ENCODE data around the gene SPATS1. TPM values are rescaled to one million over a fixed set of nuclear protein-coding genes. Genes with fewer than 3 reads are reported as not detected.
"Not testable (repeated sequence)": the region's sequence is repeated elsewhere in the genome, so short reads cannot be mapped to it uniquely, and the experiment has no call there.

The SPATS1 gene
- polyA plus RNA-seq, 3 donors from 2014 or later, result not detected

DNA sequence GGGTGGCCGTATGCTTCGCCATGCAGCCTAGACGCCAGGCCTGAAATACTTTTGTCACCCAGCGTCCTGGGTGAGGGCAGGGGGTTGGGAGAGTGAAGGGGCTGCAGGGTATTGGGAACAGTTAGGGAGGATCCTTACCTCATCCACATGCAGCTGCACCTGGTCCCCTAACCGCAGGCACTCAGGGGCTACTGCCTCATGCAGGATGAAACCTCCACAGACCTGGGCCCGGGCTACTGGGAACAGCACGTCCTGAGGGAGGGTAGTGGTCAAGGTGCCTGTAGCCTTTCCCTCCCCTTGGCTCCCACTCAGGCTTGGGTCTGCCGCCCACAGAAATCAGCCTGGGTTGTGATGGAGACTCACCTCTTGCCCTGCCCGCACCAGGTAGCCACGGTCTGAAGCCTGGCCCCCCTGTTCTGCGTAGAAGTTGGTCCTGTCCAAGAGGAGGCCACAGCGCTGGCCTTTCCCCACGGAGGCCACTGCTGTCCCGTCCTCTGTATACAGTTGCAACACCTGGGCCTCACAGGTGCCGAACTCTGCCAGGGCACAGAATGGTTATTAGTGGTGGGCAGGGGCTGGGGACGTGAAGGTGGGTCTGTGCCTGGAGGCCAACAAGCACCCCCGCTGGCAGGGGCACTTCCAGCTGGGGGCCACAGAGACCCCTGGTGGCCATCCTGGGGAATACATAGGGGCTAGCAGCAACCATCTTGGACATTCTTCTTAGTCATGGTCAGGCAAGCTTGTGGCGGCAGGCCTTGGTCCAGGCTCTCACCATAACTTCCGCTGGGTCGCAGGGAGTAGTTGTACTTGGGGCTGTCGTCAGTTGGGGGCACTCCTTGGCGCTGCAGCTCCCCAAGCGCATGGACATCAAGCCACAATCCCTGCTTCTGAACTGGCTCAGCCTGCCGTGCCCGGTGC lies 37.9 kb upstream of the SPATS1 start:
- H3K27ac Mint-ChIP-seq, result no peak overlapping the region
- H3K9me3 Mint-ChIP-seq, result no peaks in the 10 kb centered on the region
- H3K4me3 Mint-ChIP-seq, result no peak overlapping the region
- H3K27me3 Mint-ChIP-seq (ENCODE audit: low read depth in 3 of 3), result peaks cover 0 to 5% (median 2%) of the 10 kb centered on the region in 3 donors
- H3K4me1 Mint-ChIP-seq, result no peaks in the 10 kb centered on the region
- peak; percentile 34 to 46 (median 41) for DNase-seq
- H3K36me3 Mint-ChIP-seq, result peaks cover 5 to 31% (median 13%) of the 10 kb centered on the region in 3 donors

DNA sequence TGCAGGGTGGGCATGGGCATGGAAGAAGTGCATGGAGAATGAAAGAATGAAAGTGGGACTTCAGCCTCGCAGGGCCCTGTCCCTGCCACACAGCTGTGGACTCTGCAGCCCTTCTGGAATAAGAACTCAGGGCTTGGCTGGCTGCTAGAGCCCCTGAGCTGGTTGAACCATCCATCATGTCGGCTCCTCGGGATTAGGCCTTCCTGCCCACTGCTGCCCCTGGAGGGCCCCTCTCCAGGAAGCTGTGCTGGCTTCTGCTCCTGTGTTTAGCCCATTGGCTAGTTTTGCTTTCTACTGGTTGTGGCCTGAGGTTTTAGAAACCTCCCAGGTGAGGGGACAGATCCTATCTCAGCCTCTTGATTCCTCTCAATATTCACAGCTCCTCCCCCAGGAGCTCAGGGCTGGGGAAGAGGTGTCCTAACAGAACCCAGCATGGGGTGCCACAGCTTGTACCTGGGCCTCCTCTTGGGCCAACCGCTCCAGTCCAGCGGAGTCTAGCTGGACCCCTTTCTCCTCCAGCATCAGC lies 37.2 kb upstream of the SPATS1 start:
- peaks cover 12 to 32% (median 20%) of the 10 kb centered on the region in 3 donors for H3K36me3 Mint-ChIP-seq
- H3K4me3 Mint-ChIP-seq, result no peak overlapping the region
- no peak overlapping the region for H3K27ac Mint-ChIP-seq
- H3K4me1 Mint-ChIP-seq, result no peaks in the 10 kb centered on the region
- H3K9me3 Mint-ChIP-seq, result no peaks in the 10 kb centered on the region
- no peak for DNase-seq
- peaks cover 0 to 6% (median 0%) of the 10 kb centered on the region in 3 donors for H3K27me3 Mint-ChIP-seq (ENCODE audit: low read depth in 3 of 3)

DNA sequence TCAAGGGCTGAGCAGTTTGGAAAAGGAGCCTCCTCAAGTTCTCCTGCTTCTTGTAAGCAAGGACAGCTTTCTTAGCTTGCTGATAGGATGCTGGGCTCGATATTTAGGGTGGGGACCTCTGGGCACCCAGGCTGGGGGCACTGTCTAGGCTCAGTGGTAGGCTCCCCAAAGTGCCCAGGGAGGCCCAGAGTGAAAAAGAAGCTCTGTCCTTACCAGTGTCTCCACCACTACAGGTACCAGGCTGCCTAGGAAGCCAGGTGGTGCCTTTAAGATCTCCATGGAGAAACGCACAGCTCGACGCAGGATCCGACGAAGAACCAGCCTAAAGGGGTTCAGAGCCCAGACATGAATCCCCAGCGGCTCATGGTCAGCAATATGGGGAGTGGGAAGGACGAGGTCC lies 35.7 kb upstream of the SPATS1 start:
- Mint-ChIP-seq H3K27me3 (ENCODE audit: low read depth in 3 of 3) (peaks cover 0 to 8% (median 0%) of the 10 kb centered on the region in 3 donors), H3K36me3 (peaks cover 7 to 23% (median 15%) of the 10 kb centered on the region in 3 donors)

DNA sequence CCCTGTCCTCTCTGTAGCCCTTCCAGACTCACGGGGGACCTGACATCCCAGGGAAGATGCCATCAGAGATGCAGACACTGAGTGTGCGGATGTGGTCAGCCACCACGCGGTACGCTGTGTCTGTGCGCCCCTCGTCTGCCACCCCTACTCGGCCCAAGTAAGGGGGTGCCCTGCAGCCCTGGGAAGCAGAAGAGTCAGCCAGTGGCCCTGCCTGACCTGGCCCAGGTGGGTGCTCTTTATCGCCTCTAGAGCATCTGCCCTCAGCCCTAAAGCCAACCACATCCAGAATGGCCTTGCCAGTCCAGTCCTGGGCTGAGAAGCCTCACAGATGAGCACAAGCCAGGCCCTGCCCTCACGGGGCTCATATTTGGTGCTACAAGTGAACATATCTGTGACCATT lies 35.2 kb upstream of the SPATS1 start:
- peaks cover 9 to 14% of the 10 kb centered on the region in 2 donors for H3K4me1 Mint-ChIP-seq
- H3K27ac Mint-ChIP-seq, result no peak overlapping the region
- peaks cover 7 to 21% (median 11%) of the 10 kb centered on the region in 3 donors for H3K36me3 Mint-ChIP-seq
- H3K27me3 Mint-ChIP-seq (ENCODE audit: low read depth in 3 of 3), result peaks cover 0 to 6% (median 0%) of the 10 kb centered on the region in 3 donors
- H3K9me3 Mint-ChIP-seq, result no peaks in the 10 kb centered on the region
- no peak for DNase-seq
- H3K4me3 Mint-ChIP-seq, result no peak overlapping the region

More for the DNA sequence above, 35.7 kb upstream of the SPATS1 start:
- no peak for DNase-seq
- H3K9me3 Mint-ChIP-seq, result no peaks in the 10 kb centered on the region
- peaks cover 3 to 9% of the 10 kb centered on the region in 2 donors for H3K4me1 Mint-ChIP-seq
- H3K27ac Mint-ChIP-seq, result no peak overlapping the region
- H3K4me3 Mint-ChIP-seq, result no peak overlapping the region

- Mint-ChIP-seq H3K27ac (no peak overlapping the region), H3K36me3 (peaks cover 7 to 21% (median 11%) of the 10 kb centered on the region in 3 donors), H3K4me1 (peaks cover 22 to 27% of the 10 kb centered on the region in 2 donors), H3K4me3 (no peak overlapping the region), H3K9me3 (no peaks in the 10 kb centered on the region), H3K27me3 (ENCODE audit: low read depth in 3 of 3) (peaks cover 1 to 8% (median 5%) of the 10 kb centered on the region in 3 donors)
- no peak for DNase-seq
These were observed 33.4 kb upstream of the SPATS1 start for GRCh38 chr6:44309092-44309491.

DNA sequence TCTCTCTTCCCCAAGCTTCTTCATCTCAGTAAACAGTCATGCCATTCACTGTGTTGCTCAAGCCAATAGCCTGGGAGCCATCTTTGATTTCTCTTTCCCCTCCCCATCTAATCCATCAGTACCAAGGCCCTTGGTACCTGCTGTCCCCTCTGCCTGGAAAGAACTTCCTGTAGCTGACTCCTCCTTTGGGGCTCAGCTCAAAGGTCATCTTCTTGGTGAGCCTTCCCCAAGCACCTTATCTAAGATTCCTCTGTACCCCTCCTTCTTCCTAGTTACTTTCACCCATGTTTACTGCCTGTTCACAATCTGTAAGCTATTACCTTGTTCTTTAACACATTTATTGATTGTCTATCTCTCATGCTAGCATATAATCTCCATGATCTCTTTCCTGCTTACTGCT lies 32.8 kb upstream of the SPATS1 start:
- Mint-ChIP-seq H3K9me3 (no peaks in the 10 kb centered on the region), H3K27me3 (ENCODE audit: low read depth in 3 of 3) (peaks cover 1 to 8% (median 5%) of the 10 kb centered on the region in 3 donors), H3K36me3 (peaks cover 7 to 21% (median 11%) of the 10 kb centered on the region in 3 donors), H3K4me3 (no peak overlapping the region), H3K4me1 (peaks cover 22 to 27% of the 10 kb centered on the region in 2 donors), H3K27ac (peak overlapping the region in 1 of 6 donors; percentile 1)
- no peak for DNase-seq

DNA sequence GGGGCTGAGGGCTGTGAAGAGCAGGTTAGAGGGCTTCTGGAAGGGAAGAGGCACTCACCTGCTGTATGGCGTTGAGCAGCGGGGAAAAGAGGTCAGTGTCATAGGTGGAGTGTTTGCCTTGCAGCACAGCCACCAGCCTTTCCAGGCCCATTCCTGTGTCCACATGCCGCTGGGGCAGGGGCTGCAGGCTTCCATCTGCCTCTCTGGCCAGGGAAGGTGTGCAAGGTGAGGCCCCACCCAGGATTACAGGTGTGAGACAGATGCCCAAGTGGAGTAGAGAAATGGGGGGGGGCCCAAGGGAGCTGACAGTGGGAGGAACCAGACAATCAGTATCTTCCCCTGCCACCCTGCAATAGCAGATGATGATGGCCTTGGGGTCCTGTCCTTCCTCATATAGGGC lies 32.2 kb upstream of the SPATS1 start:
- no peak for DNase-seq
- Mint-ChIP-seq H3K27me3 (ENCODE audit: low read depth in 3 of 3) (peaks cover 1 to 8% (median 5%) of the 10 kb centered on the region in 3 donors), H3K4me1 (peaks cover 22 to 27% of the 10 kb centered on the region in 2 donors), H3K4me3 (no peak overlapping the region), H3K36me3 (peaks cover 7 to 21% (median 11%) of the 10 kb centered on the region in 3 donors), H3K9me3 (no peaks in the 10 kb centered on the region), H3K27ac (no peak overlapping the region)

DNA sequence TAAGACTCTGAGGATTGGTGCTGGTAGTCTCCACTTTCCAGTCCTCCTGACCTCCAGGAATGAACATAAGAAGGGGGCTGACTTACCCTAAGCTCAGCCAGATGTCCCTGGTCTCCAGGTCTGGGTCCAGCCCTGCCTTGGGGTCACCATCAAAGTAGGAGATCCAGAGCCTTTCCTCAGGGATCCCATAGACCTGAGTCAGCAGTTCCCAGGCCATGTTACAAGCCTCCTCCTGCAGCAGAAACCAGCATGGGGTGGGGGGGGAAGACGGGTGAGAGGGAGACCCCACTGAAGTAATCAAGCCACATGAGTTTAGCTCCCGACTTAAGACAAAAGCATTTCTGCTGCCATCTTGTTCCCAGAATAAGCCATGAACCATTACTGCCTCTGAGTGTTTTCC lies 31.1 kb upstream of the SPATS1 start:
- Mint-ChIP-seq H3K4me3 (peak overlapping the region in 4 of 5 donors; percentile 96 to 98 (median 97)), H3K27me3 (ENCODE audit: low read depth in 3 of 3) (peaks cover 1 to 8% (median 5%) of the 10 kb centered on the region in 3 donors), H3K36me3 (peaks cover 7 to 16% (median 11%) of the 10 kb centered on the region in 3 donors), H3K4me1 (peaks cover 22 to 27% of the 10 kb centered on the region in 2 donors), H3K27ac (peak overlapping the region in 1 of 6 donors; percentile 94), H3K9me3 (no peaks in the 10 kb centered on the region)
- no peak for DNase-seq

DNA sequence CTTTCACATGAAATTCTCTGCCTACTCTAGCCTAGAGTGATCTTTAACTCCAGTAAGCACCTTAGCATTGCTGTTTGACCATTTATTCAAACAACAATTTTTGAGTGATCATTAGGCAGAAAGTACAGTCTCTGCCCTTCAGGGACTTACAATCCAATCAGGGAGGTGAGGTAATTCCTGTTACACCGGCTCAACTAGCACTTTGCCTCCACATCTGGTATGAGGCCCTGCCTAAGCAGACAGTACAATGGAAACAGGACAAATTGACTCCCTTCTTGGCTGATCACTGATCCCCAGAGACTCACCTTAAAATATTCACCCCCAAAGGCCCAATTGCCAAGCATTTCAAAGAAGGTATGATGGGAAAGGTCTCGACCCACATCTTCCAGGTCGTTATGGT lies 30.7 kb upstream of the SPATS1 start:
- Mint-ChIP-seq H3K27me3 (ENCODE audit: low read depth in 3 of 3) (peaks cover 1 to 8% (median 5%) of the 10 kb centered on the region in 3 donors), H3K4me1 (peaks cover 22 to 27% of the 10 kb centered on the region in 2 donors), H3K36me3 (peaks cover 7 to 16% (median 11%) of the 10 kb centered on the region in 3 donors), H3K9me3 (no peaks in the 10 kb centered on the region), H3K4me3 (peak overlapping the region; percentile 96 to 99 (median 97)), H3K27ac (peak overlapping the region in 5 of 6 donors; percentile 16 to 94 (median 55))
- DNase-seq, result no peak

DNA sequence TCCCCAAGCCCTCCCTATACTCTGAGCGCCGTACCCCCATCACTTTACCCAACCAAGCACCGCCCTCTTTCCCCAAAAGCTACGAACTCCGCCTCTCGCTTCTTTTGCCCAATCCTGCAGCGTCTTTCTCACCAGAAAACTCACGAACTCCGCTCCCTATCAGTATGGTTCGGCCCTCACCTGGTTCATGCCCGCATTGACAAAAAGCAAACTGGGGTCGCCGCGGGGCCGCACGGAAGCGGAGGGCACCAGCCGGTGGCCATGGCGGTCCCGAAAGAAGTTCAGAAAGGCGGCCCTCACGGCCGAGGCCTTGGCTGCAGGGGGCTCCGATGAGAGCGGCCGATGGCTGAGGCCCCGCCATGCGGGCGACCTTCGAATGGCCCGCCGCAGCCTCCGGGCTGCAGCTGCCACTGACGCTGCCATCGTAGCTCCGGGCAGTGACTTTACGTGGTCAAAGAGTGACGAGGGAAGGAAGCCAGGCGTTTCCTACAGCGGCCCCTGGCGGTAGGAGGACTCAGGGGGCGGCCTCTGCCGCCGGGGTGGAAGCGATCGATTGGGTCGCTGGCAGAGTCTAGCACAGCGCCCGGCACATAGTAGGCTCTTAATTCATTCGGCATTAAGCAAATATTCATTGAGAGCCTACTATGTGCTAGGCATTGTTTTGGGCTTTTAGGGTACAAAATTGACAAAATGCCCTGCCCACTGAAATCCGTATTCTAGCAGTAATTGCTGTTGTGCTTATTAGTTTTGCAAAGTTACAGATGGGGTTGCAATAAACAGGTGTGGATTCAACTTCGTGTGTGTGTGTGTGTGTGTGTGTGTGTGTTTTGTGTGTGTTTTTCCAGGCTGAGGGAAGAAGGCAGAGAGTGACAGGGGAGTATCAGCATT lies 29.3 kb upstream of the SPATS1 start, which contains the start of gene AARS2:
Gene AARS2, minus strand, starts transcription at position 447 of the 888 bp plus-strand sequence. Its CDS starts 24 bp downstream, at position 423.
- H3K27ac Mint-ChIP-seq, result peak within 1 kb of the TSS; percentile 86 to 94 (median 93)
- peak; percentile 86 to 89 (median 86) for DNase-seq
- peaks cover 22 to 27% of the 10 kb centered on the region in 2 donors for H3K4me1 Mint-ChIP-seq
- H3K27me3 Mint-ChIP-seq (ENCODE audit: low read depth in 3 of 3), result peaks cover 1 to 10% (median 5%) of the 10 kb centered on the region in 3 donors
- peak within 1 kb of the TSS; percentile 96 to 99 (median 97) for H3K4me3 Mint-ChIP-seq
- H3K36me3 Mint-ChIP-seq, result peaks cover 7 to 10% (median 7%) of the 10 kb centered on the region in 3 donors
- H3K9me3 Mint-ChIP-seq, result no peaks in the 10 kb centered on the region

- not testable (repeated sequence) for H3K4me3 Mint-ChIP-seq, DNase-seq, H3K36me3 Mint-ChIP-seq, H3K27ac Mint-ChIP-seq, H3K9me3 Mint-ChIP-seq
- Mint-ChIP-seq H3K27me3 (ENCODE audit: low read depth in 3 of 3) (peaks cover 4 to 13% (median 13%) of the 10 kb centered on the region in 3 donors), H3K4me1 (peaks cover 22 to 27% of the 10 kb centered on the region in 2 donors)
These were observed 27.8 kb upstream of the SPATS1 start for GRCh38 chr6:44314657-44315056.

DNA sequence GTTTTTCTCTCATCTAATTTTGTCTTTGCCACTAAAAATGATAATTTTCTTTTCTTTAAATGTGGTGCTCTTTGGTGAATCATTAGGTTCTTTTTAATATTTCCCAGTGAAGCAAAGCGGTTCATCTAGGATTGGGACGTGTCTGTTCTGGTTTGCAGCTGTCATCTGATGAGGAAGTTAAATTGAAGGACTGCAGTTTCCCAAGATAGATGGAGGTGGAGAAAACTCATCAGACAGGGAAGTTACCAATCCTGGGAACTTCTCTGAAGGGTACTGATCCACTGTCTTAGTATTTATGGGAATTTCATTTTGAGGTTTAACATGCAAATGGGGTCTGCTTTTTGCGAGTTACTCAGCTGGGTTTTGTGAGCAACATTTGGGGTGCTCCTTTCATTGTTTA lies 26.9 kb upstream of the SPATS1 start:
- H3K36me3 Mint-ChIP-seq, result no peaks in the 10 kb centered on the region
- DNase-seq, result no peak
- no peak overlapping the region for H3K4me3 Mint-ChIP-seq
- H3K27me3 Mint-ChIP-seq (ENCODE audit: low read depth in 3 of 3), result peaks cover 4 to 17% (median 13%) of the 10 kb centered on the region in 3 donors
- H3K4me1 Mint-ChIP-seq, result peaks cover 22 to 27% of the 10 kb centered on the region in 2 donors
- peaks cover 0 to under 1% (median 0%) of the 10 kb centered on the region in 6 donors for H3K9me3 Mint-ChIP-seq
- H3K27ac Mint-ChIP-seq, result no peak overlapping the region

- Mint-ChIP-seq H3K4me1 (peaks cover 22 to 26% of the 10 kb centered on the region in 2 donors), H3K27ac (no peak overlapping the region), H3K4me3 (no peak overlapping the region), H3K9me3 (peaks cover 0 to 2% (median 0%) of the 10 kb centered on the region in 6 donors), H3K27me3 (ENCODE audit: low read depth in 3 of 3) (peaks cover 6 to 21% (median 15%) of the 10 kb centered on the region in 3 donors), H3K36me3 (no peaks in the 10 kb centered on the region)
- no peak for DNase-seq
These were observed 26.5 kb upstream of the SPATS1 start for GRCh38 chr6:44315951-44316350.

Data from immature natural killer cell (primary cell).